Rectal smooth muscle tissue (tissue), 1 donor: ENCODE data around the gene EFCAB6.

Source experiments
- H3K27ac ChIP-seq: one replicate; pipeline ENCODE4 v1.7.0; 2013; ENCODE audit warnings: low read depth, low read length, inconsistent platforms
- H3K27me3 ChIP-seq: one replicate; pipeline ENCODE4 v1.7.0; 2013; ENCODE audit warnings: low read length; ENCODE audit not compliant: control insufficient read depth, insufficient read depth
- H3K36me3 ChIP-seq: one replicate; pipeline ENCODE4 v1.7.0; 2013; ENCODE audit warnings: low read length; ENCODE audit not compliant: control insufficient read depth, insufficient read depth
- H3K4me1 ChIP-seq: one replicate; pipeline ENCODE4 v1.7.0; 2013; ENCODE audit warnings: low read length; ENCODE audit not compliant: control insufficient read depth, insufficient read depth
- H3K4me3 ChIP-seq: one replicate; pipeline ENCODE4 v1.7.0; 2013; ENCODE audit warnings: low read length
- H3K9ac ChIP-seq: one replicate; pipeline ENCODE4 v1.7.0; 2013; ENCODE audit warnings: low read length

EFCAB6 gene

GRCh38 chr22:43627485-43628213 lies 184.5 kb downstream of the EFCAB6 start:
- H3K9ac ChIP-seq = no peak overlapping the region
- H3K36me3 ChIP-seq = no peaks in the 10 kb centered on the region
- H3K27me3 ChIP-seq = no peaks in the 10 kb centered on the region
- H3K4me1 ChIP-seq = no peaks in the 10 kb centered on the region
- H3K27ac ChIP-seq = no peak overlapping the region
- no peak overlapping the region for H3K4me3 ChIP-seq

DNA sequence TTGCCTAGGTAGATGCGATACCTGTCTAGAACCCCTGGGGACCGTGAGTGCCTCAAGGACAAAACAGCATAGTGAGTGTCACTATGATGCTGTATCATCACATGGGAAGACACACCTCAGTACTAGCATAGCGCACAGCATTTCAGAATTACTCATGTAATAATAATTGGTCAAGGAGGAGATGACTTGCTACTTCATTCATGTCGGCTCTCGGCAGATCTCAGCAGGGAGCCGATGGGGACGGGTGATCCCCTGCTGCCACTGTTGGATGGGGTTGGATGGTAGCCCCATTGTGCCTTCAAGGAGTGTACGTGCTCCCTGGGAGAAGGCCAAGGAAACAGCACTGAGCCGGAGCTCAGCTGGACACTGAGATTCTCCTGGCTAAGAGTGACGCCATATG lies 186.9 kb downstream of the EFCAB6 start:
- Histone ChIP-seq H3K27ac (no peak overlapping the region), H3K4me3 (no peak overlapping the region), H3K9ac (no peak overlapping the region), H3K36me3 (no peaks in the 10 kb centered on the region), H3K4me1 (no peaks in the 10 kb centered on the region), H3K27me3 (no peaks in the 10 kb centered on the region)

DNA sequence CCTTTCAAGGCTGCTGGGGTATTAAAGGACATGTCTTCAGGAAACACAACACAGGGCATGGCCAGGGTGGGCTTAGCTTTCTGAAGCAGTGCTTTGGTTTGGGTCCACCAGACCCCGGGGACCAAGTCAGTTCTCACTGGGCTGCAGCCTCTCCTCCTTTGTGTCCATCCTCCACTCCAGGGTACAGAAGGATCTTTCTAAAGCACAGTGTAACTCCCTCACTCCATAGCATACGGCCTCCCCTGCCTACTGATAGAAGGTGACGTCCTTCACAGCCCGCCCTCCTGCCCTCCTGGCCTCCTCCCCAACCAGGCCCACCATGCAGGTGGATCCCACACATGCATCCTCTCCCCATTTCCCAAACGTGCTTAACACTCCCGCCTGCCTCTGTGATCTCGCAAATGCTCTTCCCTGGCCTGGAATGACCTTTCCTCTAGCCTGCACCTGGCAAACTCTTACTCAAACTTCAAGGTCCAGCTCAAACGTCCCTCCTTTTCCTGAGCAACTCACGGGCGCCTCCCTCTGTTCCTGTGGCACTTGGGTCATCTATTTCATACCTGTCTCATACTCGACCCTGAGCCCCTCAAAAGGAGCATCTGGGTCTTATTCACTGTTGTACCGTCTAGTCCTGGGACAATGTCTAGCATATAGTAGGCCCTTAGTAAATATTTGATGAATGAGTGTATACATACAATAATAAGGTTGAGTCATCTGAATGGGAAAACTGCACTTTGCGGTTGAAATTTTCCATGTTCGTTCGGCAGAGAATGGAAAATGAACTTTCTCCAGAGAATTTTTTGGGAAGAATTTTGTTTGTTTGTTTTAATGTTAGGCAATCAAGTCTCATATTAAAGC lies 187.7 kb downstream of the EFCAB6 start:
- H3K9ac ChIP-seq = no peak overlapping the region
- H3K4me1 ChIP-seq = no peaks in the 10 kb centered on the region
- H3K27ac ChIP-seq = no peak overlapping the region
- no peaks in the 10 kb centered on the region for H3K36me3 ChIP-seq
- no peaks in the 10 kb centered on the region for H3K27me3 ChIP-seq
- H3K4me3 ChIP-seq = no peak overlapping the region

GRCh38 chr22:43622886-43623285 lies 189.2 kb downstream of the EFCAB6 start:
- H3K27me3 ChIP-seq = no peaks in the 10 kb centered on the region
- H3K36me3 ChIP-seq = no peaks in the 10 kb centered on the region
- no peaks in the 10 kb centered on the region for H3K4me1 ChIP-seq
- no peak overlapping the region for H3K27ac ChIP-seq
- no peak overlapping the region for H3K4me3 ChIP-seq
- no peak overlapping the region for H3K9ac ChIP-seq

GRCh38 chr22:43620197-43620596 lies 191.9 kb downstream of the EFCAB6 start:
- no peak overlapping the region for H3K27ac ChIP-seq
- H3K9ac ChIP-seq = no peak overlapping the region
- no peaks in the 10 kb centered on the region for H3K36me3 ChIP-seq
- no peaks in the 10 kb centered on the region for H3K27me3 ChIP-seq
- no peak overlapping the region for H3K4me3 ChIP-seq
- H3K4me1 ChIP-seq = no peaks in the 10 kb centered on the region

DNA sequence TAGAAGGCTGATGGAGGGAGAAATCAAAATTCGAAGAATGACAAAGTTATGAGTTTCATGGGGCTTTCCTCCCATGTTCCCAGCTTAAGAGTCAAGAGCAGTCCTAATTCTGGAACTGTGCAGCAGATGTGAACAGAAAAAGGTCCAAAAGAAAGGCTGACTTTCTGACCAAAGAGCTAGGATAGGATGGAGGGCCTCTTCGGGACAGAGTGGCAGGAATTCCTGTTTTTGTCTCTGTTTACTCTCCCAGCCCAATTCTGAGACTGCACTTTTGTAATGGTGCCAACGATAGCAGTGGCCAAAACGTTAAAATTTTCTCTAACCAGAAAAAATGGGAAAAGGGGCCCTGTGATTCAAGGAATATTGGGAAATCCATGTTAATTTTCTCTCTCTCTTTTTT lies 193.6 kb downstream of the EFCAB6 start:
- Histone ChIP-seq H3K36me3 (no peaks in the 10 kb centered on the region), H3K4me1 (no peaks in the 10 kb centered on the region), H3K27me3 (no peaks in the 10 kb centered on the region), H3K9ac (no peak overlapping the region), H3K27ac (no peak overlapping the region), H3K4me3 (no peak overlapping the region)

- Histone ChIP-seq H3K4me1 (no peaks in the 10 kb centered on the region), H3K36me3 (no peaks in the 10 kb centered on the region), H3K27ac (no peak overlapping the region), H3K4me3 (no peak overlapping the region), H3K27me3 (no peaks in the 10 kb centered on the region), H3K9ac (no peak overlapping the region)
Measured at GRCh38 chr22:43616645-43617044, 195.5 kb downstream of the EFCAB6 start.

DNA sequence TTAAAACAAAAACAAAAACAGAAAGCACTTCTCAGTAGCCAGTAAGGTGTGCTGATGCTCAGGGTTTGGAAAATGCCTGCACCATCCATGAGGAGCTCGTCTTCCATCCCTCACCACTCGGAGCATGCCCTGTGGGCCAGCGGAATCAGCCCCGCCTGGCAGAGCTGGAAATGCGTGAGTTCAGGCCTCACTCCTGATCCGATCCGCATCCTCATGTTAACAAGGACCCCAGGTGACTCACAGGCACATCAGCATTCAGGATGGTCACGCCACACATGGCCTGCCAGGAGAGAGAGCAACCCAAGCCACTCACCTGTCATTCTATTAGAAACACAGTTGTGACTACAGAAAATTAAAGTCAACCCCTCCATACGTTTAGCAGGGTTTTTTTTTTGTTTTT lies 211.8 kb downstream of the EFCAB6 start:
- H3K4me3 ChIP-seq = no peak overlapping the region
- H3K27me3 ChIP-seq = no peaks in the 10 kb centered on the region
- no peak overlapping the region for H3K27ac ChIP-seq
- H3K9ac ChIP-seq = no peak overlapping the region
- no peaks in the 10 kb centered on the region for H3K36me3 ChIP-seq
- H3K4me1 ChIP-seq = no peaks in the 10 kb centered on the region

- Histone ChIP-seq H3K27ac (no peak overlapping the region), H3K36me3 (no peaks in the 10 kb centered on the region), H3K27me3 (no peaks in the 10 kb centered on the region), H3K4me3 (no peak overlapping the region), H3K4me1 (no peaks in the 10 kb centered on the region), H3K9ac (no peak overlapping the region)
Measured at GRCh38 chr22:43592476-43592875, 219.6 kb downstream of the EFCAB6 start.

DNA sequence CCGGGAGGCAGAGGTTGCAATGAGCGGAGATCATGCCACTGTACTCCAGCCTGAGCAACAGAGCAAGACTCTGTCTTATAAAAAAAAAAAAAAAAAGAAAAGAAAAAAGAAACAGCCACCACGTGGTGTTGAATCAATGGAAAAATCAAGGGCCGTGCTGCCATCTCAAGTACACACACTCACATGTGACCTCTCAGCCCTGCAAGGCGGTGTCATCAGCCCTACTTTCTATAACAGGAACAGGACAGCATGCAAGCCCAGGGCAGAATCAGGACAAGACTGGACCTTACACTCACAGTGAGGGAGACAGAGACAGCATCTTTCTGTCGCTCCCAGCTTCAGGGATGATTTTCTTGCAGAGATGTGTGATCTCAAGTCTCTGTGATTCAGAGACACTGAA lies 220.7 kb downstream of the EFCAB6 start:
- Histone ChIP-seq H3K4me1 (no peaks in the 10 kb centered on the region), H3K27ac (no peak overlapping the region), H3K9ac (no peak overlapping the region), H3K36me3 (no peaks in the 10 kb centered on the region), H3K27me3 (no peaks in the 10 kb centered on the region), H3K4me3 (no peak overlapping the region)

DNA sequence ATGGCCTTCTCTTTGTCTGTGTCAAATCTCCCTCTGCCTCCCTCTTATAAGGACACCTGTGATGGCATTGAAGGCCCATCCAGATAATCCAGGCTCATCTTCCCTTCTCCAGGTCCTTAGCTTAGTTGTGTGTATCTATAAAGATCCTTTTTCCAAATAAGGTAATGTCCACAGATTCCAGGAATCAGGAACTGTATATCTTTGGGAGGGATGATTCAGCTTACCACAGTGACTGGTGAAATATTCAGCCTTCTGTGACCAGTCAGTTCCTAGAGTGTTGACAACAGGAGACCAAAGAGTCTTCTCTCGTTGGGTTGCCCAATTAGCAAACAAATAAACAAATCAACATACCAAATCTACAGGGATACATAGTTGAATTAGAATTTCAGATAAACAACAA lies 224.5 kb downstream of the EFCAB6 start:
- Histone ChIP-seq H3K36me3 (no peaks in the 10 kb centered on the region), H3K9ac (no peak overlapping the region), H3K4me3 (no peak overlapping the region), H3K4me1 (no peaks in the 10 kb centered on the region), H3K27ac (no peak overlapping the region), H3K27me3 (no peaks in the 10 kb centered on the region)

GRCh38 chr22:43583501-43583900 lies 228.6 kb downstream of the EFCAB6 start:
- Histone ChIP-seq H3K27me3 (no peaks in the 10 kb centered on the region), H3K9ac (no peak overlapping the region), H3K36me3 (no peaks in the 10 kb centered on the region), H3K4me1 (no peaks in the 10 kb centered on the region), H3K27ac (no peak overlapping the region), H3K4me3 (no peak overlapping the region)

GRCh38 chr22:43582394-43582793 lies 229.7 kb downstream of the EFCAB6 start:
- Histone ChIP-seq H3K9ac (no peak overlapping the region), H3K4me3 (no peak overlapping the region), H3K4me1 (no peaks in the 10 kb centered on the region), H3K27me3 (no peaks in the 10 kb centered on the region), H3K27ac (no peak overlapping the region), H3K36me3 (no peaks in the 10 kb centered on the region)
